Fibroblast of mammary gland (primary cell): ENCODE measurements around the gene KREMEN1.
A peak's percentile ranks its signal among the peaks of the same experiment; 100 is the strongest.

Source experiments
- DNase-seq: peaks from one replicate; pipeline ENCODE4 v3.0.0-alpha.2; 2010; ENCODE audit warnings: low read depth
- H3K4me3 ChIP-seq: 2 replicates; pipeline ENCODE4 v1.5.1; 2011; ENCODE audit warnings: low read depth, mild to moderate bottlenecking, low read length, moderate library complexity; ENCODE audit not compliant: control insufficient read depth
- CTCF ChIP-seq: conservative IDR thresholded peaks from 2 replicates; pipeline ENCODE4 v1.5.1; 2011; ENCODE audit warnings: low read depth, low read length, inconsistent platforms; ENCODE audit not compliant: control insufficient read depth, insufficient read depth

The KREMEN1 gene

GRCh38 chr22:29201782-29202181, 128.9 kb downstream of the KREMEN1 start:
- no peak for TF ChIP-seq CTCF
- no peak overlapping the region for H3K4me3 ChIP-seq
- no peak for DNase-seq

- no peak overlapping the region for H3K4me3 ChIP-seq
- TF ChIP-seq CTCF: peak; percentile 9
- peak; percentile 5 for DNase-seq
Observed at GRCh38 chr22:29202212-29203192, 129.7 kb downstream of the KREMEN1 start.

GRCh38 chr22:29203488-29204454, 130.9 kb downstream of the KREMEN1 start:
- no peak overlapping the region for H3K4me3 ChIP-seq
- no peak for DNase-seq
- no peak for TF ChIP-seq CTCF

GRCh38 chr22:29204455-29205183, 131.8 kb downstream of the KREMEN1 start:
- no peak for DNase-seq
- no peak overlapping the region for H3K4me3 ChIP-seq
- TF ChIP-seq CTCF: no peak

GRCh38 chr22:29205252-29205593, 132.4 kb downstream of the KREMEN1 start:
- H3K4me3 ChIP-seq: no peak overlapping the region
- no peak for TF ChIP-seq CTCF
- no peak for DNase-seq
